Measurements from ENCODE around the gene TSTD1.
"Not testable (repeated sequence)": the region's sequence is repeated elsewhere in the genome, so short reads cannot be mapped to it uniquely, and the experiment has no call there.

TSTD1 gene

GRCh38 chr1:160993544-160994193 is 45.1 kb downstream of the TSTD1 start:
- peaks cover 6% of the 10 kb centered on the region; the same call in 1 of the 2 replicates for H3K27me3 ChIP-seq
- no peak for DNase-seq
- no peaks in the 10 kb centered on the region for H3K4me1 ChIP-seq
- no peak overlapping the region for H3K4me3 ChIP-seq (ENCODE audit: low read depth, low read length)
- no peaks in the 10 kb centered on the region for H3K9me3 ChIP-seq
- TF ChIP-seq, protein P1, sequence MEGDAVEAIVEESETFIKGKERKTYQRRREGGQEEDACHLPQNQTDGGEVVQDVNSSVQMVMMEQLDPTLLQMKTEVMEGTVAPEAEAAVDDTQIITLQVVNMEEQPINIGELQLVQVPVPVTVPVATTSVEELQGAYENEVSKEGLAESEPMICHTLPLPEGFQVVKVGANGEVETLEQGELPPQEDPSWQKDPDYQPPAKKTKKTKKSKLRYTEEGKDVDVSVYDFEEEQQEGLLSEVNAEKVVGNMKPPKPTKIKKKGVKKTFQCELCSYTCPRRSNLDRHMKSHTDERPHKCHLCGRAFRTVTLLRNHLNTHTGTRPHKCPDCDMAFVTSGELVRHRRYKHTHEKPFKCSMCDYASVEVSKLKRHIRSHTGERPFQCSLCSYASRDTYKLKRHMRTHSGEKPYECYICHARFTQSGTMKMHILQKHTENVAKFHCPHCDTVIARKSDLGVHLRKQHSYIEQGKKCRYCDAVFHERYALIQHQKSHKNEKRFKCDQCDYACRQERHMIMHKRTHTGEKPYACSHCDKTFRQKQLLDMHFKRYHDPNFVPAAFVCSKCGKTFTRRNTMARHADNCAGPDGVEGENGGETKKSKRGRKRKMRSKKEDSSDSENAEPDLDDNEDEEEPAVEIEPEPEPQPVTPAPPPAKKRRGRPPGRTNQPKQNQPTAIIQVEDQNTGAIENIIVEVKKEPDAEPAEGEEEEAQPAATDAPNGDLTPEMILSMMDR (IDR thresholded peaks at IDR 0.05; ENCODE audit: low read depth, low read length) = peak; percentile 43
- H3K36me3 ChIP-seq = no peaks in the 10 kb centered on the region

GRCh38 chr1:160992036-160992435 is 46.7 kb downstream of the TSTD1 start:
- H3K36me3 ChIP-seq; DNase-seq; H3K9me3 ChIP-seq; H3K4me1 ChIP-seq; H3K27me3 ChIP-seq; H3K4me3 ChIP-seq (ENCODE audit: low read depth, low read length): not testable (repeated sequence)
